Measurements from ENCODE around the gene GRIA3.

The GRIA3 gene

DNA sequence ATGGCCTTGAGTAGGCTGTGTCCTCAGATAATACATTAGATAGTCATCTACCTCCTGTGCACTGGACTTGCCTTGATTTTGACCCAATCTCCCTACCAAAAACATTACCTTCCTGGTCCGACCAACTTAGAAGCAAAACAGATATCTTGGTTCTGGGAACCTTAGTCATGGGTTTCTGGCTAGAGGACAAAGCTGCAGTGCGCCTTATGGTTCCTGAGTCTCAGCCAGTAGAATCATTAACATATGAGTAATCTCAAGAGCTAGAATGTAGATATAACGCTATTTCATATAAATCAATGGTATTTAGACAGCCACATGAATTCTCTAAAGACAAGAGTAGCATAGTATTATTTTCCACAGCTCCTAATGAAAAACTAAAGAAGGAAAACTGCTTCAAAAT, 83.1 kb downstream of the GRIA3 start:
- H3K79me1 ChIP-seq (replicated peaks; ENCODE audit: low read length, poor library complexity, severe bottlenecking), result no peaks in the 10 kb centered on the region
- DNase-seq, result no peak
- H2AK5ac ChIP-seq (ENCODE audit: low read length, severe bottlenecking), result no peak overlapping the region
- H3K27ac ChIP-seq (ENCODE audit: low read length, poor library complexity, severe bottlenecking), result no peak overlapping the region
- H3K36me3 ChIP-seq (ENCODE audit: control insufficient read depth in 1 of 2, insufficient read depth in 2 of 2, low read depth in 1 of 2, low read length in 2 of 2), result peaks cover 0 to 8% of the 10 kb centered on the region in 2 experiments
- H4K8ac ChIP-seq (ENCODE audit: low read length), result no peak overlapping the region
- H2BK5ac ChIP-seq (ENCODE audit: low read depth, low read length, poor library complexity, severe bottlenecking), result no peak overlapping the region
- H3K9ac ChIP-seq (ENCODE audit: low read length), result no peak overlapping the region
- H3K4me1 ChIP-seq (ENCODE audit: control insufficient read depth, insufficient read depth, low read depth, low read length), result no peaks in the 10 kb centered on the region
- no peak overlapping the region for H2BK120ac ChIP-seq (ENCODE audit: low read depth, low read length)
- no peak overlapping the region for H3K4ac ChIP-seq (ENCODE audit: low read depth in 1 of 2, low read length in 2 of 2)
- 43% methylated on average over 1 of the region's 3 CpGs for WGBS
- H2AFZ ChIP-seq (ENCODE audit: low read depth, low read length), result no peak overlapping the region
- H3K4me3 ChIP-seq (ENCODE audit: insufficient read depth in 1 of 2, low read depth in 1 of 2, low read length in 2 of 2), result no peak overlapping the region
- H2BK12ac ChIP-seq (ENCODE audit: low read length in 2 of 2), result no peak overlapping the region
- H3K9me3 ChIP-seq (ENCODE audit: control insufficient read depth, low read length), result no peaks in the 10 kb centered on the region
- H3K23ac ChIP-seq (ENCODE audit: low read length in 2 of 2), result no peak overlapping the region
- H2BK15ac ChIP-seq (ENCODE audit: low read depth, poor library complexity, severe bottlenecking), result no peak overlapping the region
- no peak overlapping the region for H3K18ac ChIP-seq (ENCODE audit: low read depth in 1 of 2, low read length in 2 of 2)
- H4K91ac ChIP-seq (ENCODE audit: low read length), result no peak overlapping the region
- no peak overlapping the region for H3K14ac ChIP-seq (ENCODE audit: low read length in 2 of 2)
- no peaks in the 10 kb centered on the region for H3K27me3 ChIP-seq (ENCODE audit: control insufficient read depth in 1 of 2, insufficient read depth in 1 of 2, low read length in 2 of 2)
- no peak overlapping the region for H3K4me2 ChIP-seq (ENCODE audit: low read length, poor library complexity, severe bottlenecking)

DNA sequence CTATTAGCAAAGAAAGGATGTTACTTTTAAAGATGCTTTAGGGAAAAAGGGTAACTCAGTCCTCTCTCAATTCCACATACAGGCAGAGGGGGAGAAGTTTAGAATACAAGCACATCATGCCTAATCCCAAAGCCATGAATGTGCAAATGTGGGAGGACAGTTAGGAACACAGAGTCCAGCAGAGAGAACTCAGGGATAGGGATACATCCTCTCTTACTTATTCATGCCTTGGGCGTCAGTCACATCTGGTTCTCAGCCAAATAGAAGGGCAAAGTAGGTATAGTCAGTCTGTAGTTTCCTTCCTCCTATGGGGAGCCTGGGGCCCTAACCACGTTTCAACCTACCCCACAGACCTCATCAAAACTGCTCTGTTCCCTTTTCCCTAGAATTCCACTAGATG, 87.8 kb downstream of the GRIA3 start:
- Histone ChIP-seq H3K4ac (ENCODE audit: low read depth in 1 of 2, low read length in 2 of 2) (no peak overlapping the region), H3K27me3 (ENCODE audit: control insufficient read depth in 1 of 2, insufficient read depth in 1 of 2, low read length in 2 of 2) (no peaks in the 10 kb centered on the region), H3K4me1 (ENCODE audit: control insufficient read depth, insufficient read depth, low read depth, low read length) (no peaks in the 10 kb centered on the region), H2AK5ac (ENCODE audit: low read length, severe bottlenecking) (no peak overlapping the region), H3K14ac (ENCODE audit: low read length in 2 of 2) (no peak overlapping the region), H3K9me3 (ENCODE audit: control insufficient read depth, low read length) (no peaks in the 10 kb centered on the region), H2BK12ac (ENCODE audit: low read length in 2 of 2) (no peak overlapping the region), H4K91ac (ENCODE audit: low read length) (no peak overlapping the region), H3K4me2 (ENCODE audit: low read length, poor library complexity, severe bottlenecking) (no peak overlapping the region), H3K4me3 (ENCODE audit: insufficient read depth in 1 of 2, low read depth in 1 of 2, low read length in 2 of 2) (no peak overlapping the region), H2AFZ (ENCODE audit: low read depth, low read length) (no peak overlapping the region), H3K9ac (ENCODE audit: low read length) (no peak overlapping the region), H2BK120ac (ENCODE audit: low read depth, low read length) (no peak overlapping the region), H2BK5ac (ENCODE audit: low read depth, low read length, poor library complexity, severe bottlenecking) (no peak overlapping the region), H3K79me1 (replicated peaks; ENCODE audit: low read length, poor library complexity, severe bottlenecking) (no peaks in the 10 kb centered on the region), H2BK15ac (ENCODE audit: low read depth, poor library complexity, severe bottlenecking) (no peak overlapping the region), H3K23ac (ENCODE audit: low read length in 2 of 2) (no peak overlapping the region), H3K27ac (ENCODE audit: low read length, poor library complexity, severe bottlenecking) (no peak overlapping the region), H3K36me3 (ENCODE audit: control insufficient read depth in 1 of 2, insufficient read depth in 2 of 2, low read depth in 1 of 2, low read length in 2 of 2) (peaks cover 0 to 8% of the 10 kb centered on the region in 2 experiments), H3K18ac (ENCODE audit: low read depth in 1 of 2, low read length in 2 of 2) (no peak overlapping the region), H4K8ac (ENCODE audit: low read length) (no peak overlapping the region)
- DNase-seq, result no peak
- whole genome bisulfite sequencing, result 8% methylated on average over 1 of the region's 2 CpGs

DNA sequence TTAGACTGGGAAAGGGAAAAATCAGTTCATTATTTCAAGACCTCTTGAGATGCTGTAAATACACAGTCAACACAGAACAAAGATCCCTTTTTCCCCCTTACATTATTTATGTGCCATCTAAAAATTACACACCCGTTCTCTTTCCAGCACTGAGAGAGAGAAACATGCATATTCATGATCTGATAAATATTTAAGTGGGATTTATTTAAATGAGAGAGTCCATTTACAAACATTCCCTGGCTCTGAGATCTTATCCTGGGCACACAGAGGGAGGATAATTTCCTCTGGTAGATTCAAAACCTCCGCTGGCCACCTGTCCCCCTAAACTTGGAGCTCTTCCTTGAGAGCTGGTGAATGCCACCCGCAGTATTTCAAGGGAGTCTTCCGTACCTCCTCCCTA, 88.6 kb downstream of the GRIA3 start:
- Histone ChIP-seq H2BK15ac (ENCODE audit: low read depth, poor library complexity, severe bottlenecking) (no peak overlapping the region), H3K79me1 (replicated peaks; ENCODE audit: low read length, poor library complexity, severe bottlenecking) (no peaks in the 10 kb centered on the region), H3K23ac (ENCODE audit: low read length in 2 of 2) (no peak overlapping the region), H2AFZ (ENCODE audit: low read depth, low read length) (no peak overlapping the region), H3K4ac (ENCODE audit: low read depth in 1 of 2, low read length in 2 of 2) (no peak overlapping the region), H4K8ac (ENCODE audit: low read length) (no peak overlapping the region), H2BK120ac (ENCODE audit: low read depth, low read length) (no peak overlapping the region), H3K4me3 (ENCODE audit: insufficient read depth in 1 of 2, low read depth in 1 of 2, low read length in 2 of 2) (no peak overlapping the region), H2BK5ac (ENCODE audit: low read depth, low read length, poor library complexity, severe bottlenecking) (no peak overlapping the region), H2AK5ac (ENCODE audit: low read length, severe bottlenecking) (no peak overlapping the region), H2BK12ac (ENCODE audit: low read length in 2 of 2) (no peak overlapping the region), H3K14ac (ENCODE audit: low read length in 2 of 2) (no peak overlapping the region), H3K27me3 (ENCODE audit: control insufficient read depth in 1 of 2, insufficient read depth in 1 of 2, low read length in 2 of 2) (no peaks in the 10 kb centered on the region), H3K36me3 (ENCODE audit: control insufficient read depth in 1 of 2, insufficient read depth in 2 of 2, low read depth in 1 of 2, low read length in 2 of 2) (peaks cover 0 to 8% of the 10 kb centered on the region in 2 experiments), H4K91ac (ENCODE audit: low read length) (no peak overlapping the region), H3K9ac (ENCODE audit: low read length) (no peak overlapping the region), H3K4me1 (ENCODE audit: control insufficient read depth, insufficient read depth, low read depth, low read length) (no peaks in the 10 kb centered on the region), H3K18ac (ENCODE audit: low read depth in 1 of 2, low read length in 2 of 2) (no peak overlapping the region), H3K27ac (ENCODE audit: low read length, poor library complexity, severe bottlenecking) (no peak overlapping the region), H3K9me3 (ENCODE audit: control insufficient read depth, low read length) (no peaks in the 10 kb centered on the region), H3K4me2 (ENCODE audit: low read length, poor library complexity, severe bottlenecking) (no peak overlapping the region)
- 90% methylated on average over 2 of the region's 4 CpGs for WGBS
- DNase-seq, result no peak

DNA sequence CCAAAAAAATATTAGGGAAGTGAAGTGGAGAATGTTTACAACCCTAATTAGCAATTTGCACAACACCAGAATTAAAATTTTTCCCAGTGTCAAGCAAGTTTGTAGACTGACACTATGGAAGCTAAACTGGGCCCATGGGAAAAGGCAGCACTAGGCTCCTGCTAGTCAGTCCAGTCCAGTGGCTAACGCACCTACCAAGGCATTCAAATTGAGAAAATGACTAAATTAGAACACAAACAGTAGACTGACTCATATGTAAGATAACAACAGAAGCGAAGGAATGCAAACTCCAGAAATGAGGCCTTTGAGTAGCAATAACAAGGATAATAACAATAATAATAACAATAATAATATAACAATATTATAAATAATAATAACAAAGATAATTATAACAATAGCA, 90.7 kb downstream of the GRIA3 start:
- Histone ChIP-seq H2BK5ac (ENCODE audit: low read depth, low read length, poor library complexity, severe bottlenecking) (no peak overlapping the region), H2BK12ac (ENCODE audit: low read length in 2 of 2) (no peak overlapping the region), H2BK120ac (ENCODE audit: low read depth, low read length) (no peak overlapping the region), H3K18ac (ENCODE audit: low read depth in 1 of 2, low read length in 2 of 2) (no peak overlapping the region), H3K23ac (ENCODE audit: low read length in 2 of 2) (no peak overlapping the region), H3K9me3 (ENCODE audit: control insufficient read depth, low read length) (no peaks in the 10 kb centered on the region), H3K4me2 (ENCODE audit: low read length, poor library complexity, severe bottlenecking) (no peak overlapping the region), H3K4ac (ENCODE audit: low read depth in 1 of 2, low read length in 2 of 2) (no peak overlapping the region), H3K9ac (ENCODE audit: low read length) (no peak overlapping the region), H2AK5ac (ENCODE audit: low read length, severe bottlenecking) (no peak overlapping the region), H3K4me1 (ENCODE audit: control insufficient read depth, insufficient read depth, low read depth, low read length) (no peaks in the 10 kb centered on the region), H3K36me3 (ENCODE audit: control insufficient read depth in 1 of 2, insufficient read depth in 2 of 2, low read depth in 1 of 2, low read length in 2 of 2) (no peaks in the 10 kb centered on the region), H4K91ac (ENCODE audit: low read length) (no peak overlapping the region), H3K27me3 (ENCODE audit: control insufficient read depth in 1 of 2, insufficient read depth in 1 of 2, low read length in 2 of 2) (no peaks in the 10 kb centered on the region), H3K4me3 (ENCODE audit: insufficient read depth in 1 of 2, low read depth in 1 of 2, low read length in 2 of 2) (no peak overlapping the region), H2AFZ (ENCODE audit: low read depth, low read length) (no peak overlapping the region), H3K14ac (ENCODE audit: low read length in 2 of 2) (no peak overlapping the region), H2BK15ac (ENCODE audit: low read depth, poor library complexity, severe bottlenecking) (no peak overlapping the region), H3K27ac (ENCODE audit: low read length, poor library complexity, severe bottlenecking) (no peak overlapping the region), H4K8ac (ENCODE audit: low read length) (no peak overlapping the region), H3K79me1 (replicated peaks; ENCODE audit: low read length, poor library complexity, severe bottlenecking) (no peaks in the 10 kb centered on the region)
- no peak for DNase-seq
- no CpG with 5 or more reads among the region's 2 CpGs for WGBS
